Adipose tissue (tissue), 3 donors: Measurements from ENCODE around the gene CFAP54. TPM values are rescaled to one million over a fixed set of nuclear protein-coding genes. Genes with fewer than 3 reads are reported as not detected.
"Not testable (repeated sequence)": the region's sequence is repeated elsewhere in the genome, so short reads cannot be mapped to it uniquely, and the experiment has no call there.

Experiments used
- H3K27ac ChIP-seq: one replicate; pipeline ENCODE4 v1.5.1; 2013; ENCODE audit warnings: low read depth, low read length
- WGBS, 3 donors: extraction: QIAGEN DNeasy Blood & Tissue Kit; methylation state at CpG; one replicate each; pipeline ENCODE4 v1.1.7; 2013; 5-methylcytosine and 5-hydroxymethylcytosine counted together
- polyA plus RNA-seq, 3 donors: library from polyadenylated mRNA; stranded (reverse); fragments of 200-250 nt; gene quantifications; one replicate each; pipeline ENCODE4 v1.2.3, GENCODE V29; 2013
- donor health status: healthy with polysubstance abuse.
- donor health status: Bipolar disorder and iron deficiency.
- donor health status: healthy.

CFAP54 gene
- polyA plus RNA-seq, 3 donors, result 0.09 to 0.79 (median 0.12) TPM

DNA sequence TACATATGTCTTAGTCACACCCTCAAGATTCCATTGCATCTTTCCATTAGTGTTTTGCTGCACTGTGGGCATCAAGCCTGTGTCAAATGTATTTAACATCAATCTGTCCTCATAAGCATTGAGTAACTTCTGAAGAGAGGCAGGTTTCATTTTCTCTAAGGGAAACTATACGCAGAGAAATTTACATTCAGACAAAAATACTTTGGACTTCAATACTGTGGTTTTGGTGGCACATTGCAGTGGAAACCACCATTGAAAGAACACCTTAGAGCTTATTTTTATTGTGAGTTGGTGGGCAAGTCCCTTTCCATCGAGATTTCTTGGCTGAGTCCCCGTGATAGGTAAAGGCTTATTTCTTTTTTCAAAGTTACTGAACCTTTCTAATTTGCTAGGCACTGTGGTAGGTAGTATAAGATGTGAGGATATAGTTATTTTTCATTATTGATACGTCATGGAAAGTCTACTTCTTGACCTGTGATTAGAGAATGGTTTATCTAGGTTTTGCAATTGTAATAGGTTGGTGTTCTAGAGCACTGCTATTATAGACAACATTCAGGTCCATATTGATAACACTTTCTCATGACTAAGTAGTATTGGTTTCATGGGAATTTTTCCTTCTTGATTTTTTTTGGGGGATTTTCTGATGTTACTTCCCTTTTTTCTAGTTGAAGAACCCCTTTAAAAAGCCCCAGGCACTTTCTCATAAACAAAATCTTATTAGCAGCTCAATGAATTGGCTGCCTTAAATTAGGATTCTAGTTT is 81.9 kb downstream of the CFAP54 start:
- 75 to 88% (median 85%) methylated on average over 4 of the region's 4 CpGs for WGBS, 3 donors
- no peak overlapping the region for H3K27ac ChIP-seq

DNA sequence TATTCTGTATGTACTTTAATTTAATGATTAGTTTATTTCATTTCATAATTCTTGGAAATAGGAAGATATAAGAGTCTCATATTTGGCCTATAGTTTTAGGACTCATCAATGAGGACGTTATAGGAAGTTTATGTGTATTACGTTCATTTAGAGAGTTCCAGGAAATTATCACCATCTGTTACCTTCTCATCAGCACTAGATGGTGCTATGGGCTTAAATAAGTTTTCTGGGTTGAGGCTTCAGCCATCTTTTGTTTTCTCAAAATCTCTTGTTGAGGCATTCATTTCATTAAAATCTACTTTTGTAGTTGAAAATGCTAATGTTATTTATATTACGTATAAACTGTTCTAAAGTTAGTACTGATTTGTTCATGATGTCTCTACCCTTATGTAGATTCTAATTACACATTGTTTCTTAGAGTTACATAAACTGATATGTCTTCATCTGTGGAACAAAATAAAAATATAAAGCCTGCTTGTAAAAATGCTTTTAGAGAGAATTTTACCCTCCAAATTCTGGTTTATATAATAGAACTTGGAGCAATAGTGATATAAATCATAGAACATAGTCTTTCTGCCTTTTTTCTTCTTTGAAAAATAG is 89.2 kb downstream of the CFAP54 start:
- WGBS, 3 donors, result 1 to 4% (median 2%) methylated on average over 3 of the region's 3 CpGs
- H3K27ac ChIP-seq, result no peak overlapping the region

DNA sequence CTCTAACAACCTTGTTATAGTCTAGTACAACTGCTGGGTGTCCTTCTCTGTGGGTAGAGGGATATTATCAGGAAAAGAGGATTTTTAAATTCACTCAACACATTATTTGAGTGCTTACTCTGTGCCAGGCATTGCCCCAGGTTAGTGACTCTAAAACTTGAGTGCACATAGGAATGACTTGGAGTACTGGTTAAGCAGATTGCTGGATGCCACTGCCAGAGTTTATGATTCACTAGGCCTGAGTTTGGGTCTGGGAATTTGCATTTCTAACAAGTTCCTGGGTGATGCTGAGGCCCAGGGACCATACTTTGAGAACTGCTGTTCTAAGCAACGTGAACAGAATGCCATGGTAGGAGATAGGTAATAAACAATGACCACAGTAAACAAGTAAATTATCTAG is 96.6 kb downstream of the CFAP54 start:
- no peak overlapping the region for H3K27ac ChIP-seq
- WGBS, 3 donors, result 77 to 89% (median 79%) methylated on average over 1 of the region's 1 CpG

DNA sequence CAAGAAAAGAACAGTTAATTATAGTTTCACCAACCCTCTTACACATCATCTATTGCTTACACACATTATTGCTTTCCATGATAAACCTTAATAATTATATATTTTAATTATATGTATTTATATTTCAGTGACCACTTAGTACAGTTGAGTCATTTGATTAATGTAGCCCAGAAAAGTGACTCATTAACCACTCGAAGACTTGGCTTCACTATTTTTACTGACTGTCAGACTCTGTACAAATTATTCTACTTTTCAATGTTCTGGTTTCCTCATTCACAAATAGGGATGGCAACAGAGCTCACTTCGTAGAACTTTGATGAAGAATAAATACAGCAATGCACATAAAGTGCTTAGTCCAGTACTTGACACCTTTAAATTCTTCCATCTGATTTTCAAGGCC is 98.3 kb downstream of the CFAP54 start:
- H3K27ac ChIP-seq, result no peak overlapping the region
- 42 to 68% (median 65%) methylated on average over 2 of the region's 2 CpGs for WGBS, 3 donors

DNA sequence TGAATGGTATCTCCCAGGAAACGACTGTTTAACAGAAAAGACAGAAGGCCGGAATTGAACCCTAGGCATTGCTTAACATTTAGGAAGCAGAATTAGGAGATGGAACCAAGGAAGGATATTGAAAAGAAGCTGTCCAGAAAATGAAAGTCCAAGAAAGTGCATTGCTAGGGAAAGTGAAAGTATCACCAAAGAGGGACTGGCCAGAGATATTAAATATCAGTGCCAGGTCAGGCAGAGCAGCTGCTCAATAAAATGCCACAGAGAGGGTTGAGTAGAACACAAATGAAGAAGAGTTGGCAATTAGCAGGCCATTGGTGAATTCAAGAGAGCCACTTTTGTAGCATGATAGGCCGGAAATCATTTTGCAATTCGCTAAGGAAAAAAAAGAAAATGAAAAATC is 101.6 kb downstream of the CFAP54 start:
- WGBS, 3 donors, result 66 to 79% (median 75%) methylated on average over 4 of the region's 4 CpGs
- H3K27ac ChIP-seq, result no peak overlapping the region

DNA sequence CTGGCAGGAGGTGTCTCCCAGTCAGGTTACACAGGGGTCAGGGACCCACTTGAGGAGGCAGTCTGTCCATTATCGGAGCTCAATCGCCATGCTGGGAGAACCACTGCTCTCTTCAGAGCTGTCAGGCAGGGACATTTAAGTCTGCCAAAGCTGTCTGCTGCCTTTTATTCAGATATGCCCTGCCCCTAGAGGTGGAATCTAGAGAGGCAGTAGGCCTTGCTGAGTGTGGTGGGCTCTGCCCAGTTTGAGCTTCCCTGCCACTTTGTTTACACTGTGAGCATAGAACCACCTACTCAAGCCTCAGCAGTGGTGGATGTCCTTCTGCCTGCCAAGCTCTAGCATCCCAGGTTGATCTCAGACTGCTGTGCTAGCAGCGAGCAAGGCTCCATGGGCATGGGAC is 115.0 kb downstream of the CFAP54 start:
- WGBS, 3 donors, result 85 to 100% (median 95%) methylated on average over 3 of the region's 3 CpGs

DNA sequence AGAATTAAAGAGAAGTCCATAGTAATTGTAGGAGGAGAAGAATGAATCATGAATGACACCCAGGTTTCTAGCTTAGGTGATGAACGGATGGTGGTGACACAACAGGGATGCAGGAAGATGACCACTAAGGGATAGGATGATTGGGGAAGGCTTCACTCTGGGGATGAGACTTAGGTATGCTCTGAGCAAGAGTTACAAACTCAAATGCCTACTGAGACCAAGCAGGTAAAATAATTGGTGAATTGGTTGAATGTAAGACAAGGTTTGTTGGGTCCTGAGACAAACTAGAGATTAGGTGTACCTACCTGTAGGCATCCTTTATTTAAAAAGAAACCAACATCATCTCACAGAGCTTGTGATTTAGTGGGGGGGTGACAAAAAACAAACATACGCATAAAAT is 116.3 kb downstream of the CFAP54 start:
- 76 to 97% (median 89%) methylated on average over 2 of the region's 2 CpGs for WGBS, 3 donors
- H3K27ac ChIP-seq, result no peak overlapping the region

More for the DNA sequence above, 115.0 kb downstream of the CFAP54 start:
- not testable (repeated sequence) for H3K27ac ChIP-seq

DNA sequence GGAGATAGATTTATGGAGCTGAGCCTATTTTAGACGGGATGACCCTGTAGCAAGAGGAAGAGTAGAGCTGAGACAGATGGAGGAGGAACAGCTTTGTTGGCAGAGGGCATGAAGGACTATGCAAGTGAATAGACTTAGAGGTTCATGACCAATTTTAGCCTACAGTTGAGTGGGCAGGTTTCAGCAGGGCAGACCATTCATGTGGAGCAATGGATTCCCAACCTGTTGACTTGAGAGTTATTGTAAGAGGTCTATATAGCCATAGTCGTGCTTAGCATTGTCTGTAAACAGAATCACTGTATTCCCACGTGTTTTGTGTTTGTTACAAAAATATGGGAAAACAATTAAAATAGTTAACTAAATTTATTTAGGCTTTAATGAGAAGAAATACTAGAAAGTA is 116.8 kb downstream of the CFAP54 start:
- 61 to 79% (median 68%) methylated on average over 3 of the region's 3 CpGs for WGBS, 3 donors
- no peak overlapping the region for H3K27ac ChIP-seq

DNA sequence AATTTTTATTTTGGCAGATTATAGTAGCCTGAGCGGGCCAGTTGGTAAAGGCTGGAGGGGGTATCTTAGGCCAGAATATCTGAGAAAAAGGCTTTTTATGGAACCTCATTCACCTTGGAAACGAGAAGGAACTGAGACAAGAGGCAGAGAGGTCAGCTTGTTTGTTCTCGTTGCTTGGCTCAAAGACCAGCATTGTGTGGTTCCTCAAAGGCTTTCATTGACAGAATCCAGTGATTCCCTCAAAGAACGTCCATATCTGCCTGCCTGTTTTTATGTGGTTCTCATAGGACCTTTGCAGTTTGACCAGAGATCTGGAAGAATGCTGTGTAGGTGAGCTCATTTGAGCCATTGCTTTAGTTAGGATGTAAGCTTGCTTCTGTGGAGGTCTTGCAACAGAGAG is 117.3 kb downstream of the CFAP54 start:
- no peak overlapping the region for H3K27ac ChIP-seq
- WGBS, 3 donors, result 61 to 80% (median 75%) methylated on average over 4 of the region's 4 CpGs

DNA sequence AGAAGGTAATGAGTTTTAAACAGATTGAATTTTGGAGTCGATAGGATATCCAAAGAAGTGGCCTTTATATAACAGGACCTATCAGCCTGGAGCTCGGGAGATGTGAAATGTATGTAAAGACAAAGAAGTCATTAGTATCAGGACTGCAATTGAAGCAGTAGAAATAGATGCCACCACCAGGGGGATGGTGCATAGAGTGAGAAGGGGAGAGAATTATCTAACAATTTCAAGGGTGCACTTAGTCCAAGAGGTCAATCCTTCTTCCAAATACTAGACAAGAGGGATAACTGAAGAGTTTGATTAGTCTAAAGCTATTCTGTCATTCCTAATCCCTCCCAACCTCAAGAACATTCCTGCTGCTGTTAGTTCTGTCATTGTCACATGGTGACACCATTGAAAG is 127.8 kb downstream of the CFAP54 start:
- H3K27ac ChIP-seq, result no peak overlapping the region
- 75 to 92% (median 88%) methylated on average over 2 of the region's 2 CpGs for WGBS, 3 donors

DNA sequence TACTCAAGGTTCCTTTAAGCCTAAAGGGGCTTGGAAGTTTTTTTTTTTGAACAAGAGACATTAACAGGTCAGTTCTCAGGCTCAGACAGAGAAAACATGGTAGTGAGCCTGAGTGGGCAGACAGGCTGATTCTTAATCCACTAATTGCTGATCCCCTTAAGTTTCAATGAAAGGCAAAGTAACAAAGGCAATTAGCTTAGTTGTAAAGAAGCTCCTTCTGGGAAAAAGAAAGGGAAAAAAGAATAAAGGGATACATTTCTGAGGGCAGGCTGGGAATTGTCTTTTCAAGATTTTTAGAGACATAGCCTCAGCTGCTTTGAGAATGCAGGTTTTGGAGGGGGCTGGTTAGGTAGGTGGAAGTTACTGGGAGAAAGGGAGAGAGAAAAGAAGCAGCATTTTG is 133.8 kb downstream of the CFAP54 start:
- H3K27ac ChIP-seq, result no peak overlapping the region

DNA sequence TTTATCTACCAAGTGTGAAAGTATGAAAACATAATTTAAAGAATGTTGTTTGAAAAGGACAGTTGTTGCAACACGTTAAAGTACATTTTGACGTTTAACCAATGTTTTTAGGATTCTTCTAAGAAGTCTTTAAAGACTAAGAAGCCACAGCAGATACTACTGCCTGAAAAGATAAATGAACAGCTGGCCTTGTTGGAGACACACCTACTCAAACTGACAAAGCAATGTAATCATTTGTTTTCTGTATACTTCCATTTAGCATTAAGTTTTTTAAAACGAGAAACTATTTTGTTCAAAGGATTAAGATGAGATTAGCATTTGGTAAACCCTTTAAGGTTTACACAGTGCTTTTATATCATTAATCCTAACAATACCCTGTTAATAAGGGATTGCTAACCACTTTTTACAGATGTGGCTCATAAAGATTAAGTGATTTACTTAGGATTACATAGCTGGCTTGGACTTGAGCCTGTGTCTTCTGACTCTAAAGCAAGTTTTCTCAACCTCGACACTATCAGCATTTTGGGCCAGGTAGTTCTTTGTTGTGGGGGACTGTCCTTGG is 134.4 kb downstream of the CFAP54 start:
- 50 to 65% (median 64%) methylated on average over 4 of the region's 4 CpGs for WGBS, 3 donors

DNA sequence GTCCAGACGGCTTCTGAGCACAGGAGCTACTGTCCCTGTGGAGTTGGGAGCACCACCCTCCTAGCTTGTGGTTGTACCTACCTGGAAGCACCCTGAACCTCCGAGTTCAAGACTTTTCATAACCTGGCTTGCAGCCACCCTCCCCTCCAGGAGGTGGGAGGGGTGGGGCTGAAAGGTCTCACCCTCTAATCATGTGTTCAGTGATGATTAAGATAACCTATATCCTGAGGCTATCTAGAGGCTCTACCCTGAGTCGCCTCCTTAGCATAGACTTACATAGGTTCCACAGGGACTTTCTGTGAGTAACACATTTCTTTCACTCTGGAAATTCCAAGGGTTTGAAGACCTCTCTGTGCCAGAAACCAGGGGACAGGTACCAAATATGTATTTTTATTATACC is 146.5 kb downstream of the CFAP54 start:
- no peak overlapping the region for H3K27ac ChIP-seq
- WGBS, 3 donors, result 77 to 86% (median 83%) methylated on average over 3 of the region's 3 CpGs

More for the DNA sequence above, 134.4 kb downstream of the CFAP54 start:
- no peak overlapping the region for H3K27ac ChIP-seq

DNA sequence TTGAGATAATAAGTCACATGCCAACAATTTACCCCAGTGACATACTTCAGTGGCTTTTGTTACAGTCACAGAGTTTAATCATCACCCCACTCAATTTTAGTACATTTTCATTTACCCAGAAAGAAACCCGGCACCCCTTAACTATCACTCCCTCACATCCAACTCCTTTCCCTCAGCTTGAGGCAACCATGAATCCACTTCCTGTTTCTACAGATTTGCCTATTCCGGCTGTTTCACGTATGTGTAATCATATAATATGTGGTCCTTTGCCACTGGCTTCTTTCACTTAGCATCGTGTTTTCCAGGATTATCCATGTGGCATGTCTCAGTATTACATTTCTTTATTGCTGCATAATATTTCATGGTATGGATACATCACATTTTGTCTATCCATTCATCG is 147.5 kb downstream of the CFAP54 start:
- no peak overlapping the region for H3K27ac ChIP-seq
- WGBS, 3 donors, result 86 to 93% (median 87%) methylated on average over 5 of the region's 5 CpGs

DNA sequence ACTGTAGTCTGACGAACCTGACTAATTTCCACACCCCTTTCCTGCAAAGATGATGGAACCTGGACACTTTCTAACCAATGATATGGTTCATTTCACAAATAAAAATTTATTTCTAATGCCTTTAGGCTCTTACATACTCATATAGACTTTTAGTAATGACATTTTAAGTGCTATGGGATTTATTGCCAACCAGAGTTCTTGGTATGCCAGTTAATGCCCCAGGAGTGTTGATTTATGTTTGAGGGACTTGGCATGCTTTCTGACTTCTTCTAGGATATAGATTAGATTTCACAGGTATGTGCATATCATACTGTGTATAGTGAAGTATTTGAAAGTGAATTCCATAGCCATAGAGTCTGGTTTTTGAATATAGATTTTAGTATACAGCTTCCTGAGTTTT is 159.5 kb downstream of the CFAP54 start:
- 60 to 76% (median 73%) methylated on average over 1 of the region's 1 CpG for WGBS, 3 donors
- H3K27ac ChIP-seq, result no peak overlapping the region

DNA sequence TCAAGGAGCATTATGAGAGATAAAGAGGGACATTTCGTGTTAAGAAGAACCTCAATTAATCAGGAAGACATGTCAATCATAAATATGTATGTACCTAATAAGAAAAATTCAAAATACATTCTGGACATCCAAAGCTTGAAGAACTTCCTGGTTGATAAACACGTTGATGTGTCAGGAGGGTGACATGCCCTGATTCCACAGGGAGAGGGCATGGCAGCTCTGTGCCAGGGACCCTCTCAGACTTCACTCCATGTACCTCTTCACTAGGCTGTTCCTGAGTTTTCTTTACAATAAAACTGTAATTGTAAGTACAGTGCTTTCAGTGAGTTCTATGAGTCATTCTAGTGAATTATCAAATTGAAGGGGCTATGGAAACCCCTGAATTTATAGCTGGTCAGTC is 163.5 kb downstream of the CFAP54 start:
- 43 to 53% (median 50%) methylated on average over 2 of the region's 2 CpGs for WGBS, 3 donors
- H3K27ac ChIP-seq, result no peak overlapping the region

DNA sequence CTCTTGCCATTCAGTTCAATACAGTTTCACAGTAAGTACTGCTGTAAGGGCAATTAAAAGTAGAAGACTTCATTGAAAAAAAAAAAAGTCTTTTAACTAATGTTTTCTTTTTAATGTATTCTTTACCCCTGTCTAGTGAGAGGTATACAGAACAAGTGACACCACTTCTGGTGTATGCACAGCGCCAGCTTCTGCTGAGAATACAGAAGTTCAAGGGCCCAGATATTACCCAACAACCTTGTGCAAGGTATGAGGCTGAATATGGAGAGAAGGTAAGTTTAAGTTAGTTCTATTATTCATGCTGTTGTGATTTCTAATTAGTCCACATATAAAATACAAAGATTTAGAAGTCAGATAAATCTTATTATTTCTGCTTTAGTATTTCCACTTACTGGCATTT is 168.7 kb downstream of the CFAP54 start:
- WGBS, 3 donors, result 80 to 92% (median 89%) methylated on average over 1 of the region's 1 CpG

DNA sequence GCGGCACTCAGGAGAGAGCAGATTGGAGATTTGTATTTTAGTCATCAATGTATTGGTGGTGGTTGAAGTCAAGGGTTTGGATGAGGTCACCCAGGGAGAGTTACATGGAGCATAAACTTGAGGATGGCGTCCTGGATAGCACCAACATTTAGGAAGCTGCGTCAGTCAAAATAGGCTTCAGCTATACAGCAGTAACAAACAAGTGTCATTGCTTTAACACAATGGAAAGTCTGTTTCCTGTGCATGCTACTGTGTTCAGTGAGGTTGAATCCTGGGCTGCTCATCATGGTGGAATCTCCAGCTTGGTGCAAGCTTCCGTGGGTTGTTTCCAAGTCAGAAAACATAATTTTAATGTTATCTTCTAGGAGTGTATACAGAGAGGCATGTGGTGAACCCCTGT is 180.4 kb downstream of the CFAP54 start:
- no peak overlapping the region for H3K27ac ChIP-seq
- 73 to 85% (median 76%) methylated on average over 4 of the region's 4 CpGs for WGBS, 3 donors

More for the DNA sequence above, 168.7 kb downstream of the CFAP54 start:
- H3K27ac ChIP-seq, result no peak overlapping the region

DNA sequence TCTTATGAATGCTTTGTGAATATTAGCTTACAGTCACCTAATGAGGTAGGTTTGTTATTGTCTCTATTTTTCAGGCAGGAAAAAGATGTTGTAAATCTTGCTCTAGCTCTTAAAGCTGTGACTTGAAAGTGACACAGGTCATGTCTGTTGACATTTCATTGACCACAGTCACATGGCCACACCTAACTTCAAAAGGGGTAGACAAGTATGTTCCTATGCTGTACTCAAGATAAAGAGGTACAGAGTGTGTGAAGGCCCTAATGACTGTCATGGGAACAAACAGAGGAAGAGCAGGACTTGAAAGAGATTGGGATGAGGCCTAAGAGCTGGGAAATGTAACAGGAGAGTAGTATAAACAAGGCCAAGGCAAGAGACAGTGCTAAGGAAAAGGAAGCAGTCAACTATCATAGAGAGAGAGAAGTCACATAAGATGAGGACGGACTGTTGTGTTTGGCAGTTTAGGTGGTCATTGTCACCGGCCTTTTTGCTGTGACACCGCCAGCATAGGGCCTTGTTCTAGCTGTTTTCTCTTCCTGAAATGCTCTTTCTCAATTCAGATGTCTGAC is 181.0 kb downstream of the CFAP54 start:
- H3K27ac ChIP-seq, result no peak overlapping the region
- 52 to 92% (median 87%) methylated on average over 2 to 3 of the region's 3 CpGs for WGBS, 3 donors

DNA sequence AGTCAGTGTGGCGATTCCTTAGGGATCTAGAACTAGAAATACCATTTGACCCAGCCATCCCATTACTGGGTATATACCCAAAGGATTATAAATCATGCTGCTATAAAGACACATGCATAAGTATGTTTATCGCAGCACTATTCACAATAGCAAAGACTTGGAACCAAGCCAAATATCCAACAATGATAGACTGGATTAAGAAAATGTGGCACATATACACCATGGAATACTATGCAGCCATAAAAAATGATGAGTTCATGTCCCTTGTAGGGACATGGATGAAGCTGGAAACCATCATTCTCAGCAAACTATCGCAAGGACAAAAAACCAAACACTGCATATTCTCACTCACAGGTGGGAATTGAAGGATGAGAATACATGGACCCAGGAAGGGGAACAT is 186.1 kb downstream of the CFAP54 start:
- H3K27ac ChIP-seq, result not testable (repeated sequence)
- 90 to 95% (median 94%) methylated on average over 3 of the region's 3 CpGs for WGBS, 3 donors
